OCI-LY7 (cell line): Measurements from ENCODE around the gene ITM2C. TPM values are rescaled to one million over a fixed set of nuclear protein-coding genes. Genes with fewer than 3 reads are reported as not detected.

Experiments used
- BruUV-seq: library from RNA; stranded (reverse); fragments of 400-500 nt; replicated peaks from 2 replicates; lab custom pipeline; 2021; lab: Mats Ljungman, UMichigan
- CTCF ChIA-PET: fragments of 300-600 bp; sonication (Branson Sonifier 250); formaldehyde crosslinking; loops from one replicate; lab custom pipeline; 2022; ENCODE audit warnings: antibody characterized with exemption; ENCODE audit not compliant: unreplicated experiment; lab: Charles Lee
- POLR2A ChIA-PET: fragments of 300-600 bp; sonication (Branson Sonifier 250); formaldehyde crosslinking; loops from one replicate; lab custom pipeline; 2022; ENCODE audit warnings: antibody characterized with exemption; lab: Charles Lee
- DNase-seq: peaks from one replicate; pipeline ENCODE4 v3.0.0-alpha.2; 2015; ENCODE audit warnings: low spot score
- H2AFZ ChIP-seq: fragments of 200-600 bp; sonication (generic), shearing (Covaris generic); 2 replicates; pipeline ENCODE4 v1.6.1; 2014; ENCODE audit warnings: mild to moderate bottlenecking, antibody characterized with exemption, low read length, moderate library complexity
- H3K27ac ChIP-seq: fragments of 200-600 bp; sonication (generic); 2 replicates; pipeline ENCODE4 v1.5.1; 2014; ENCODE audit warnings: mixed run types, low read depth, mild to moderate bottlenecking, moderate library complexity, low read length, inconsistent platforms; ENCODE audit not compliant: poor library complexity, severe bottlenecking
- H3K36me3 ChIP-seq: fragments of 200-600 bp; sonication (generic); 2 replicates; pipeline ENCODE4 v1.6.1; 2014; ENCODE audit warnings: mild to moderate bottlenecking, antibody characterized with exemption, low read length, moderate library complexity, mixed read lengths; ENCODE audit not compliant: insufficient read depth
- H3K4me1 ChIP-seq: fragments of 200-600 bp; sonication (generic); 2 replicates; pipeline ENCODE4 v1.5.1; 2014; ENCODE audit warnings: mild to moderate bottlenecking, low read length; ENCODE audit not compliant: insufficient read depth, poor library complexity, severe bottlenecking
- H3K4me2 ChIP-seq: fragments of 200-600 bp; sonication (generic); 2 replicates; pipeline ENCODE4 v1.6.1; 2014; ENCODE audit warnings: mild to moderate bottlenecking, low read length
- H3K4me3 ChIP-seq: fragments of 200-600 bp; sonication (generic); 2 replicates; pipeline ENCODE4 v1.5.1; 2014; ENCODE audit warnings: mild to moderate bottlenecking, low read depth, low read length; ENCODE audit not compliant: poor library complexity, severe bottlenecking
- H3K79me2 ChIP-seq: fragments of 200-600 bp; sonication (generic); 2 replicates; pipeline ENCODE4 v1.6.1; 2016; ENCODE audit warnings: low read depth, mild to moderate bottlenecking, low read length, moderate library complexity, mixed read lengths; ENCODE audit not compliant: insufficient read depth
- H3K9me2 ChIP-seq: fragments of 200-600 bp; sonication (generic); 2 replicates; pipeline ENCODE4 v1.6.1; 2016; ENCODE audit warnings: mild to moderate bottlenecking, low read length, mixed read lengths; ENCODE audit not compliant: insufficient read depth
- H3K9me3 ChIP-seq: fragments of 200-600 bp; sonication (generic); 2 replicates; pipeline ENCODE4 v1.6.1; 2014; ENCODE audit warnings: mild to moderate bottlenecking, mixed run types, low read length, mixed read lengths
- H4K20me1 ChIP-seq: fragments of 200-600 bp; sonication (generic); 2 replicates; pipeline ENCODE4 v1.6.1; 2014; ENCODE audit warnings: mild to moderate bottlenecking, antibody characterized with exemption, low read length, moderate library complexity, mixed read lengths; ENCODE audit not compliant: insufficient read depth
- CTCF ChIP-seq: fragments of 200-600 bp; sonication (generic); conservative IDR thresholded peaks from 2 replicates; pipeline ENCODE4 v1.5.1; 2014; ENCODE audit warnings: mild to moderate bottlenecking, antibody characterized with exemption, low read length, moderate library complexity, mixed read lengths
- EZH2phosphoT487 ChIP-seq: fragments of 200-600 bp; sonication (generic); IDR thresholded peaks from 2 replicates; pipeline ENCODE4 v1.6.1; 2018; ENCODE audit warnings: low read depth, borderline replicate concordance, mild to moderate bottlenecking, mixed run types, antibody characterized with exemption, low read length, moderate library complexity, mixed read lengths
- intact Hi-C: fragments of 100-400 bp; cut with micrococcal nuclease; formaldehyde crosslinking; loops from one replicate; pipeline ENCODE4 v1.10.0; 2022; ENCODE audit not compliant: unreplicated experiment
- total RNA-seq, 2 experiments: library from RNA; depleted of rRNA in 1 of 2; stranded (reverse); fragments of >200 nt in 1 of 2; shearing (Covaris generic) in 1 of 2; gene quantifications; 2 replicates each; pipeline ENCODE4 v1.2.3, GENCODE V29; 2014 to 2022

The ITM2C gene
- total RNA-seq, 2 experiments from 2014 or later = not detected

- no peak overlapping the region for H3K4me2 ChIP-seq
- H4K20me1 ChIP-seq = no peaks in the 10 kb centered on the region
- H3K4me1 ChIP-seq = no peaks in the 10 kb centered on the region
- no peak overlapping the region for H2AFZ ChIP-seq
- ChIA-PET CTCF (no interaction called here), POLR2A (no interaction called here)
- TF ChIP-seq EZH2phosphoT487 (no peak), CTCF (no peak)
- BruUV-seq = no TSS peak
- H3K9me2 ChIP-seq = no peaks in the 10 kb centered on the region
- H3K36me3 ChIP-seq = no peaks in the 10 kb centered on the region
- no peaks in the 10 kb centered on the region for H3K79me2 ChIP-seq
- intact Hi-C loops = loop anchor here (5.0 kb wide), 1 partner anchor 76 kb away; no protein-coding TSS in a partner anchor
- H3K4me3 ChIP-seq = no peak overlapping the region
- no peak overlapping the region for H3K27ac ChIP-seq
- H3K9me3 ChIP-seq = no peaks in the 10 kb centered on the region
- no peak for DNase-seq
Observed at GRCh38 chr2:230922951-230923717, 58.4 kb downstream of the ITM2C start.

GRCh38 chr2:230924092-230924469, 59.3 kb downstream of the ITM2C start:
- Histone ChIP-seq H3K27ac (no peak overlapping the region), H3K9me3 (no peaks in the 10 kb centered on the region), H3K79me2 (no peaks in the 10 kb centered on the region), H3K9me2 (no peaks in the 10 kb centered on the region), H4K20me1 (no peaks in the 10 kb centered on the region), H3K4me1 (no peaks in the 10 kb centered on the region), H3K4me3 (no peak overlapping the region), H3K36me3 (no peaks in the 10 kb centered on the region), H3K4me2 (no peak overlapping the region), H2AFZ (no peak overlapping the region)
- intact Hi-C loops = loop anchor here (5.0 kb wide), 1 partner anchor 77 kb away; no protein-coding TSS in a partner anchor
- no peak for DNase-seq
- TF ChIP-seq CTCF (no peak), EZH2phosphoT487 (no peak)
- ChIA-PET POLR2A (no interaction called here), CTCF (no interaction called here)
- BruUV-seq = no TSS peak
